Measurements from ENCODE around the gene SEMA4C. TPM values are rescaled to one million over a fixed set of nuclear protein-coding genes. Genes with fewer than 3 reads are reported as not detected.
A peak's percentile ranks its signal among the peaks of the same experiment; 100 is the strongest.

SEMA4C gene
- total and polyA plus RNA-seq, 8 donors = 25.9 to 60.2 (median 43.9) TPM

DNA sequence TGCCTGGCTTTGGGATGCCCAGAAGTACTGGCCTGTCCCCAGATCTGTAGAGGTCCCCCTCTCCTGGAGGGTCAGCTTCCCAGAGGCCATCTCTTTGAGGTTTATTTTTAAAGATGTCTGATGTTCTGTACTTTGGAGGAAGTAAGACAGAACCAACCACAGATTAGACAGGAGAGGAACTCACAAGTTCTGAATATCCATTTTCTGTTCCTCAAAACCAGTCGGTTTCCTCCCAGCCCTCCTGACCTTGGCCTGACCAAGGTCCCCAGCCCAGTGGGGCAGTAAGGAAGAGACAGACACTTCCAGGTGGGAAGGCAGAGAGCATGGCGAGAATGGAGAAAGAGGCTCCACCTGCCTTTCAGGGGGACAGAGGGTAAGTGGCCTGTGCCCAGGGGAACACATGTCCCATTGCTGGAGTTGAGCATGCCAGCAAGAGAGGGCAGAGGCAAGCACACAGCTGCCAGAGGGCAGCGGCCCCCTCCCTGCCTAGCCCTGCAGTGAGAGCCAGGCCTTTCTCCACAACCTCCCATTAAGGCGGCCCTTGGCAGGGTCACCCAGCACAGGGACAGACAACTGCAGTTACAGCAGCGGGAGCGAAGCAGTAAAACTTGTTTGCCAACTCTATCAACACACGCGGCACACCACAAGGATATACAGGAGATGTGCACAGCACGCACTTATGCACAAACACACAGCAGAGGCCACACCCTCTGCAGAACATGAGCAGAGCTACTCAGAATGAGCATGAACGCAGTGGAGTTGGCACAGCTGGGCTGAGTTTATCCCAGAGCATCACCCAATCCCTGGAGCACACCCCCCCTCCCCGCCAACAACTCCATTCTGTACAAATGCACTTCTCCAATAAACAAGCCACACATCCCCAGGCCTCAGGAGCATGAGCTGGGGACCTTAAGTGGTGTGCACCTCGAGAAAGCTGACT lies 18.5 kb upstream of the SEMA4C start:
- Histone ChIP-seq H3K9me3 (no peaks in the 10 kb centered on the region), H3K4me3 (no peak overlapping the region), H3K36me3 (no peaks in the 10 kb centered on the region), H3K27ac (peak overlapping the region in 1 of 2 donors; percentile 33), H3K4me1 (peaks cover 31 to 50% of the 10 kb centered on the region in 2 donors), H3K27me3 (no peaks in the 10 kb centered on the region)
- TF ChIP-seq CTCF (IDR thresholded peaks at IDR 0.05) = no peak
- intact Hi-C loops (cut with DNase I) = no loop called here
- ATAC-seq (peak; percentile 68), DNase-seq (peak in 2 of 4 donors; percentile 72)

DNA sequence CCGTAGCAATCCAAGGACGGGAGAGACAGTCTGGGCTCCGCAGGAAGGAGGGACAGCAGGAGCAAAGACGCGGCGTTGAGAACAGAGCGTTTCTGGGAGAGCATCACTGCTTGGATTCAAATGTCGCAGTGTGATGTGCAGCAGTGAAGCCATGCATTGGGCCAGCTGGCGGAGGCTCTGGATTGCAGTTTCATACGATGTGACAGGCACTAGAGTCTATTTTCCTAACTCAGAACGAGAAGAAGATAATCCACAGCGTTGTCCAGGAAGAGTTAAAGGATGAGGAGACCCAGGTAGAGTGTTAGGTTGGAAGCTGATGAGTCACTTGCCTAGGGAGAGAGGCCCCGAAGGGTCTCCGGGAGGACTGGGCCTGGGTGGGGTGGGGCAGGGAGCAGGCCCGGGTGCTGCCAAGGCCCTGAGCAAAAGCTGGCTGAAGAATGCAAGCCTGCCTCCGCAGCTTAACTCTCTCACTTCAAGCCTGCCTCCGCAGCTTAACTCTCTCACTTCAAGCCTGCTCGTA lies 17.7 kb upstream of the SEMA4C start:
- no peak overlapping the region for H3K4me3 ChIP-seq
- H3K4me1 ChIP-seq = peaks cover 31 to 50% of the 10 kb centered on the region in 2 donors
- no peaks in the 10 kb centered on the region for H3K36me3 ChIP-seq
- no peaks in the 10 kb centered on the region for H3K9me3 ChIP-seq
- ATAC-seq = peak; percentile 25
- peak overlapping the region in 1 of 2 donors; percentile 33 for H3K27ac ChIP-seq
- DNase-seq = no peak
- no peaks in the 10 kb centered on the region for H3K27me3 ChIP-seq
- intact Hi-C loops (cut with DNase I) = no loop called here
- TF ChIP-seq CTCF (IDR thresholded peaks at IDR 0.05) = no peak

DNA sequence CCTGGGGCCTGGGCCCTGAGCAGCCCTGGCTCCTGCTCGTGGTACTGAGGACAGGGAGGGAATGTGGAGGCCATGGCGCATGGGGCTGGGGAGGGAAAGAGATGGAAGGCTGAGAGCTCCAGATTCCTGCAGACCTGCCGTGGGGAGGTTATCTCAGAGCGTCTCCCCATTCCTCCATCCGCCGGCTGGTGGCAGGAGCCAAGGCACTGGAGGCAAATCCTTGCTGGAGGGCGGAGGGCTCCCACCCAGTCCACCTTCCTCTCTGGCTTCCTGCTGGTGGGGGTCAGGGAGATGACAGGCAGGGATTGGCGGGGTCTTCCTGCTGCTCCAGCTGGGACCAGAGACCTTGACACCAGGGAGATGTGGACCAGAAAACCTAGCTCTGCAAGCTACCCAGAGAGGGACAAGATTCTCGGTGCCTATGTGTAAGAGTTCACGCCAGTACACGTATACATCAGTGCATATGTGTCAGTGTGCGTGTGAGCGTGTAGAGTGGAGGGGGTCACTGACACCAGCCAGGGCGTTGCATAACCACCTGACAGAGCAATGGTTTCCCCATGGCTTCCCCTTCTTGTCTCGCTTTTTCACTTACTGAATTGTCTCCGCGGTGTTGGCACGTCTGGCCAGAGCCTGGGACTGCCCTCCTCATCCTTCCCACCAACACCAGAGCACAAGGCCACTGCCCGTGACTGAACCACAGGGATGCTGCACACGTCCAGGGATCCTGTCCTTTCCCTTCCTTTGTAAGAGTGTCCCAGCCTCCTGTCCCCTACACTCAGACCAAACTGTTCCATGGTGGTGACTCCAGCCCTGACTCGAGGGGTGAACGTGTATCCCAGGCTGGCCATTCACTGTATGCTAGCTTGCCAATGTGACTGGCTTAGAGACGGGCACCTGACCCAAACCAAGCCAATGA lies 15.8 kb upstream of the SEMA4C start:
- DNase-seq (no peak), ATAC-seq (no peak)
- intact Hi-C loops (cut with DNase I) = no loop called here
- Histone ChIP-seq H3K9me3 (no peaks in the 10 kb centered on the region), H3K36me3 (no peaks in the 10 kb centered on the region), H3K4me3 (no peak overlapping the region), H3K27me3 (no peaks in the 10 kb centered on the region), H3K4me1 (peaks cover 14 to 40% of the 10 kb centered on the region in 2 donors), H3K27ac (no peak overlapping the region)
- no peak for TF ChIP-seq CTCF (IDR thresholded peaks at IDR 0.05)

DNA sequence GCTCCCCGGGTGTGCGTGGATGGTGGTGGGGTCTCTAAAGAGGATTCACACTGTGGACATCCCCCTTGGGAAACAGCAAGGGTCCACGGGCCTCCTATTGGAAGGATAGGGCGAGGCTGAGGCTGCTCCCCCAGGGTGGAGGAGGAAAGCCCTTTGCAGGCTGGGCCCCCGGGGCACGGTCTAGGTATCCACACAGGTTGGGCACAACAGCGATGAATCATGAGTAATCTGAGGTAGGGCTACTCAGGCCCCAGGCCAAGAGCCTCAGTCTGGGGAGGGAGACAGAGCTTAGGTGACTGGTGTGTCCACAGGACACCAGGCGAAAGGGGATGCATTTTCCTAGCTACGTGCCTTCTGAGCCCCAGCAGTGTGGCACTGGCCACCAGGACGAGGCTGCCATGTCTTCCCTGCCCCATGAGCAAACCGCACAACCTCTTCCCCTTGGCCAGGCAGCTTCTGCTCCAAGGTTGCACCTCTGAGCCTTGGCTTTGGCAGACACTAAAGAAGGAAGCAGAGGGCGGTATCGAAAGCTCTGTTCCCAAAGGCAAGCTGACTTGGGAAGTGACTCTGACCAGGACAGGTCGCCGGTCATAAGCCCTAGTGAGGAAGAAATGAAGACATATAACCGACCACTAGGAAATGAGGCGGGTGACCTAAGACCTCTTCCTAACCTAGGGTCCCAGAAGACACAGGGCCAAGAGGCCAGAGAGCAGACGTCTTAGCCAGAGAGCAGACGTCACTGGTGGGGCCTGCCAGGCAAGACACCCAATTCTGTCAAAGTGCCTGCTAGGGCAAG lies 14.6 kb upstream of the SEMA4C start:
- H3K9me3 ChIP-seq = no peaks in the 10 kb centered on the region
- H3K4me3 ChIP-seq = no peak overlapping the region
- intact Hi-C loops (cut with DNase I) = no loop called here
- DNase-seq (no peak), ATAC-seq (no peak)
- H3K36me3 ChIP-seq = no peaks in the 10 kb centered on the region
- H3K27ac ChIP-seq = no peak overlapping the region
- no peak for TF ChIP-seq CTCF (IDR thresholded peaks at IDR 0.05)
- H3K4me1 ChIP-seq = peaks cover 14 to 34% of the 10 kb centered on the region in 2 donors
- H3K27me3 ChIP-seq = no peaks in the 10 kb centered on the region
